GM21526 (cell line): ENCODE data around the gene GABRB1.
A peak's percentile ranks its signal among the peaks of the same experiment; 100 is the strongest.

Source experiments
- ATAC-seq: cut with Tn5 transposase; IDR thresholded peaks from one replicate; pipeline ENCODE4 v1.9.1; 2021; ENCODE audit warnings: moderate library complexity; ENCODE audit not compliant: unreplicated experiment, low FRiP score

GABRB1 gene

GRCh38 chr4:47043821-47044220, 12.5 kb downstream of the GABRB1 start:
- ATAC-seq: no peak

GRCh38 chr4:47045261-47045660, 13.9 kb downstream of the GABRB1 start:
- ATAC-seq: no peak

- ATAC-seq: no peak
Observed at GRCh38 chr4:47049347-47049746, 18.0 kb downstream of the GABRB1 start.

- no peak for ATAC-seq
Observed at GRCh38 chr4:47050761-47051725, 19.7 kb downstream of the GABRB1 start.

- no peak for ATAC-seq
Observed at GRCh38 chr4:47053485-47053884, 22.1 kb downstream of the GABRB1 start.

GRCh38 chr4:47054130-47054529, 22.8 kb downstream of the GABRB1 start:
- ATAC-seq: peak; percentile 60

GRCh38 chr4:47057991-47058390, 26.6 kb downstream of the GABRB1 start:
- ATAC-seq: no peak

- no peak for ATAC-seq
Observed at GRCh38 chr4:47060561-47060960, 29.2 kb downstream of the GABRB1 start.

GRCh38 chr4:47061435-47061834, 30.1 kb downstream of the GABRB1 start:
- no peak for ATAC-seq

- ATAC-seq: no peak
Observed at GRCh38 chr4:47065051-47065481, 33.7 kb downstream of the GABRB1 start.

GRCh38 chr4:47068986-47069385, 37.6 kb downstream of the GABRB1 start:
- no peak for ATAC-seq

GRCh38 chr4:47071901-47072341, 40.6 kb downstream of the GABRB1 start:
- no peak for ATAC-seq

- no peak for ATAC-seq
Observed at GRCh38 chr4:47073647-47074046, 42.3 kb downstream of the GABRB1 start.

GRCh38 chr4:47074816-47075215, 43.4 kb downstream of the GABRB1 start:
- no peak for ATAC-seq

GRCh38 chr4:47075262-47075661, 43.9 kb downstream of the GABRB1 start:
- no peak for ATAC-seq

- ATAC-seq: no peak
Observed at GRCh38 chr4:47075919-47076318, 44.6 kb downstream of the GABRB1 start.

GRCh38 chr4:47084111-47084510, 52.7 kb downstream of the GABRB1 start:
- no peak for ATAC-seq

GRCh38 chr4:47084795-47085194, 53.4 kb downstream of the GABRB1 start:
- ATAC-seq: no peak

- no peak for ATAC-seq
Observed at GRCh38 chr4:47088298-47088697, 56.9 kb downstream of the GABRB1 start.

GRCh38 chr4:47095884-47096283, 64.5 kb downstream of the GABRB1 start:
- ATAC-seq: no peak

GRCh38 chr4:47101453-47101852, 70.1 kb downstream of the GABRB1 start:
- no peak for ATAC-seq

GRCh38 chr4:47104986-47105385, 73.6 kb downstream of the GABRB1 start:
- ATAC-seq: no peak
